ENCODE measurements around the gene FBXO42.

DNA sequence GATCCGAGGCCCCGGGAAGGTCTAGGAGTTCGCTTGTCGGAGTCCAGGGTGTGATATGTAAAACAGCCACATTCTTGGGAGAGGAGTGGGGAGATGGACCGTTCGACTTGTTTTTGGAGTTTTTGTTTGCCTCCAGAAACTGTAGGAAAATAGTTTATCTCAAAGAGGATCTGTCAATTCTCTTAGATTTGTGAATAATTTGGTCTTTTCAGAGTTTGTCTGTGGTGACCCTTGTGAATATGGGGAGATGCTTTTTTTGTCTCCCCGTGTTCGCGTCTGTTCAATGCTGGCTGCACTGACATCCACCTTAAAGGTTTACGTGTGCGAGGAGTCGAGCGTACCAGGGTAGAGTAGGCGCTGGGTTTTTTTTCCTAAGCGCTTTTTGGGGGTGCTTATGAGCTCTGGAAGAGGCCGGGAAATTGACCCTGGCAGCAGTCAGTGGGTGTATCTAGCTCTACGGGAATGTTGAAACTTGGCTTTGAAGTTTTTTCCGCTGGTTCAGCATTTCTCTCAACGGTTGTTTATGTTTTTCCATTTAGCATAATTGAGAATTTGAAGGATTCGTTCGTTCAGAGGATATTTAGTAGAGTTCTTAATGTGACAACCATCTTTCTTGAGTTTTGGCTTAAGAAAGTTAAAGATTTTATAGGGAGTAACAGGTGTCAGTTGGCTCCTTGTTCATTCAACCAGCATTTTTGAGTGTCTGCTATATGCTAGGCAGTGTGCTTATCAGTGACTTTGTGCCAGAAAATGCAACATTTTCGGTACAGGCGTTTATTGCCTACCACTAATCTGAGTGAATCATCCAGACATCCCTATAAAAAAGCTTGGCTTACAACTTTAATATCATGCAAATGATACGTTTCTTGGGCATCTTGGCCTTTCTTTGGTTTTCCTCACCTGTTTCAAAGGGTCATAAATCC is 15.9 kb upstream of the FBXO42 start:
- TF ChIP-seq, protein P1, sequence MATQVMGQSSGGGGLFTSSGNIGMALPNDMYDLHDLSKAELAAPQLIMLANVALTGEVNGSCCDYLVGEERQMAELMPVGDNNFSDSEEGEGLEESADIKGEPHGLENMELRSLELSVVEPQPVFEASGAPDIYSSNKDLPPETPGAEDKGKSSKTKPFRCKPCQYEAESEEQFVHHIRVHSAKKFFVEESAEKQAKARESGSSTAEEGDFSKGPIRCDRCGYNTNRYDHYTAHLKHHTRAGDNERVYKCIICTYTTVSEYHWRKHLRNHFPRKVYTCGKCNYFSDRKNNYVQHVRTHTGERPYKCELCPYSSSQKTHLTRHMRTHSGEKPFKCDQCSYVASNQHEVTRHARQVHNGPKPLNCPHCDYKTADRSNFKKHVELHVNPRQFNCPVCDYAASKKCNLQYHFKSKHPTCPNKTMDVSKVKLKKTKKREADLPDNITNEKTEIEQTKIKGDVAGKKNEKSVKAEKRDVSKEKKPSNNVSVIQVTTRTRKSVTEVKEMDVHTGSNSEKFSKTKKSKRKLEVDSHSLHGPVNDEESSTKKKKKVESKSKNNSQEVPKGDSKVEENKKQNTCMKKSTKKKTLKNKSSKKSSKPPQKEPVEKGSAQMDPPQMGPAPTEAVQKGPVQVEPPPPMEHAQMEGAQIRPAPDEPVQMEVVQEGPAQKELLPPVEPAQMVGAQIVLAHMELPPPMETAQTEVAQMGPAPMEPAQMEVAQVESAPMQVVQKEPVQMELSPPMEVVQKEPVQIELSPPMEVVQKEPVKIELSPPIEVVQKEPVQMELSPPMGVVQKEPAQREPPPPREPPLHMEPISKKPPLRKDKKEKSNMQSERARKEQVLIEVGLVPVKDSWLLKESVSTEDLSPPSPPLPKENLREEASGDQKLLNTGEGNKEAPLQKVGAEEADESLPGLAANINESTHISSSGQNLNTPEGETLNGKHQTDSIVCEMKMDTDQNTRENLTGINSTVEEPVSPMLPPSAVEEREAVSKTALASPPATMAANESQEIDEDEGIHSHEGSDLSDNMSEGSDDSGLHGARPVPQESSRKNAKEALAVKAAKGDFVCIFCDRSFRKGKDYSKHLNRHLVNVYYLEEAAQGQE (IDR thresholded peaks at IDR 0.05; ENCODE audit: low read depth), result no peak
- no peak for TF ChIP-seq TCF12 (IDR thresholded peaks at IDR 0.05; ENCODE audit: low read depth)
- no peak for TF ChIP-seq YY1 (IDR thresholded peaks at IDR 0.05; ENCODE audit: low read depth)
- no peak for TF ChIP-seq RAD21 (IDR thresholded peaks at IDR 0.05; ENCODE audit: low read depth)
- no peak for TF ChIP-seq EP300 (IDR thresholded peaks at IDR 0.05; ENCODE audit: borderline replicate concordance)

Measured in Ishikawa (cell line).